GM12865 (cell line): ENCODE data around the gene CMTM5.
A peak's percentile ranks its signal among the peaks of the same experiment; 100 is the strongest.

Source experiments
- DNase-seq: peaks from one replicate; pipeline ENCODE4 v3.0.0; 2010; ENCODE audit warnings: low read depth
- H3K4me3 ChIP-seq: 2 replicates; pipeline ENCODE4 v1.5.1; 2011; ENCODE audit warnings: mild to moderate bottlenecking, low read depth, low read length, control low read depth
- TF ChIP-seq, protein P1 (sequence below): IDR thresholded peaks from 2 replicates; pipeline ENCODE4 v1.5.1; 2011; ENCODE audit warnings: low read length, control low read depth, low read depth, inconsistent platforms; ENCODE audit not compliant: insufficient read depth; ENCODE audit errors: missing control alignments

The CMTM5 gene

DNA sequence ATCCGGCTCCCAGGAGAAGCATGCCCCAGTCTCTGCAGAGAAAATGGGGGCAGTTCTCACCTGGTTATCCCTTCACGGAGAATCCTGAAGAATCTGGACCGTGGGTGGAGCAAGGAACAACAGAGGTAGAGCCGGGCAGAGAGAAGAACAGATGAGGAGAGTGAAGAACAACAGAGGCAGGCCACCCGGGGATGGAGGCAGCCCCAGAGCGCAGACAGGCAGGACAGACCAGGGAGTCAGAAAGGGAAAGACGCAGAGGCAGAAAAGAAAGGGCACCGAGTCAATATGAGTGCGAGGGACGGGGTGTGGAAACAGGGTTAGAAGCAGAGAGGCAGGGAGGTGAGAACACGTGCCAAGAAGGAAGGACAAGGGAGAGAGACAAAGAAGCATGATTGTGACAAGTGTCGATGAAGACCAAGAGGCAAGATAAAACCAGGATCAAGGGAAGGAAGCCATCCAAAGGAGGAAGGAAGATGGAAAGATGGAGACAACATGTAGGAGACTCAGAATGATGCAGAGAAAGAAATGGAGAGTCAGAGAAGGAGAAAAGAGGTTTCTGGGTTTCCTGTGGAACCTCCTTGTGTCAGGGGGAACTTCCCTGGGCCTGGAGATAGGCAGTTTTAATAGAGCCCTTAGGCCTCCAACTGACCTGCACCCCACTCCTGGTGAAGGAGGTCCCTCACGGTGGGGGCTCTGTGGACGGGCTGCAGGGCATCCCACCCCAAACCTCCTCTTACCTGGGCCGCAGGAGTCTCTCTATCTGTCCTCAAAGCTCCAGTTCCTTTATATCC lies 30.9 kb downstream of the CMTM5 start, which contains the start of gene MYH6:
Gene MYH6 (minus strand): TSS at position 758 of the 791 bp plus-strand sequence. CDS start 1,050 bp downstream, outside the sequence.
- H3K4me3 ChIP-seq, result no peak within 1 kb of the TSS
- TF ChIP-seq, protein P1, sequence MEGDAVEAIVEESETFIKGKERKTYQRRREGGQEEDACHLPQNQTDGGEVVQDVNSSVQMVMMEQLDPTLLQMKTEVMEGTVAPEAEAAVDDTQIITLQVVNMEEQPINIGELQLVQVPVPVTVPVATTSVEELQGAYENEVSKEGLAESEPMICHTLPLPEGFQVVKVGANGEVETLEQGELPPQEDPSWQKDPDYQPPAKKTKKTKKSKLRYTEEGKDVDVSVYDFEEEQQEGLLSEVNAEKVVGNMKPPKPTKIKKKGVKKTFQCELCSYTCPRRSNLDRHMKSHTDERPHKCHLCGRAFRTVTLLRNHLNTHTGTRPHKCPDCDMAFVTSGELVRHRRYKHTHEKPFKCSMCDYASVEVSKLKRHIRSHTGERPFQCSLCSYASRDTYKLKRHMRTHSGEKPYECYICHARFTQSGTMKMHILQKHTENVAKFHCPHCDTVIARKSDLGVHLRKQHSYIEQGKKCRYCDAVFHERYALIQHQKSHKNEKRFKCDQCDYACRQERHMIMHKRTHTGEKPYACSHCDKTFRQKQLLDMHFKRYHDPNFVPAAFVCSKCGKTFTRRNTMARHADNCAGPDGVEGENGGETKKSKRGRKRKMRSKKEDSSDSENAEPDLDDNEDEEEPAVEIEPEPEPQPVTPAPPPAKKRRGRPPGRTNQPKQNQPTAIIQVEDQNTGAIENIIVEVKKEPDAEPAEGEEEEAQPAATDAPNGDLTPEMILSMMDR, result no peak
- no peak for DNase-seq

DNA sequence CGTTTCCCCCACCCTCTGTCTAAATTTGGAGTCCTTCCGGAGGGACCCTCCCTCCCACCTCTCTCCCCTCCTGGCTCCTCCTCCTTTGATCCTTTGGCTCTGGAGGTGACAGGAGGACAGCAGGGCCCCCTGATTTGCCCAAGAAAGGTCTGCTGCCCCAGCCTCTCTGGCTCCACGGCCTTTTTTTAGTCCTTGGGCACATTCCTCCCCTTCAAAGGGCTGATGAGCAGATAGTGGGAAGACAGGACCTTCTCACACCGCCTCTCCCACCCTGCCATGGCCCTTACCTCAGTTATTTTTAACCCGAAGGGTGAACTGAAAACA lies 31.4 kb downstream of the CMTM5 start:
- no peak overlapping the region for H3K4me3 ChIP-seq
- TF ChIP-seq, protein P1, result no peak
- no peak for DNase-seq

DNA sequence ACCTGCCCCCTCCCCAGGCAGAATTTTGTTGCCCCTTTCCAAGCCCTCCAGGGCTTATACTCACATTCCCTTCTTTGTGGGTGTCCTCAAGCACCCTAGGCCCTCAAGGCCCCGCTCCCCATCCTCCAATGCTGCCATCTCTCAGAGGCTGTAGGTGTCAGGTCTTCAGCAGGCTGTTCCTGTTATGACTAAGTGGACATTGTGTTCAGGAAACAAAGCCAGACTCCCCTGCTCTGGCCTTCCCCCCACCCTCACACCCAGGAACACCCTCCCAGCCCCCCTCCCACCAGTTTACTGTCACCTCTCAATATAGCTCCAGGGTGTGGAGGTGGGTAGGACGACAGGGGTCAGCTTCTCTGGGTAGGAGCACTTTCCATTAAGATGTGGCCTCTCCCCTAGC lies 32.6 kb downstream of the CMTM5 start:
- no peak overlapping the region for H3K4me3 ChIP-seq
- TF ChIP-seq, protein P1, result no peak
- peak; percentile 17 for DNase-seq

DNA sequence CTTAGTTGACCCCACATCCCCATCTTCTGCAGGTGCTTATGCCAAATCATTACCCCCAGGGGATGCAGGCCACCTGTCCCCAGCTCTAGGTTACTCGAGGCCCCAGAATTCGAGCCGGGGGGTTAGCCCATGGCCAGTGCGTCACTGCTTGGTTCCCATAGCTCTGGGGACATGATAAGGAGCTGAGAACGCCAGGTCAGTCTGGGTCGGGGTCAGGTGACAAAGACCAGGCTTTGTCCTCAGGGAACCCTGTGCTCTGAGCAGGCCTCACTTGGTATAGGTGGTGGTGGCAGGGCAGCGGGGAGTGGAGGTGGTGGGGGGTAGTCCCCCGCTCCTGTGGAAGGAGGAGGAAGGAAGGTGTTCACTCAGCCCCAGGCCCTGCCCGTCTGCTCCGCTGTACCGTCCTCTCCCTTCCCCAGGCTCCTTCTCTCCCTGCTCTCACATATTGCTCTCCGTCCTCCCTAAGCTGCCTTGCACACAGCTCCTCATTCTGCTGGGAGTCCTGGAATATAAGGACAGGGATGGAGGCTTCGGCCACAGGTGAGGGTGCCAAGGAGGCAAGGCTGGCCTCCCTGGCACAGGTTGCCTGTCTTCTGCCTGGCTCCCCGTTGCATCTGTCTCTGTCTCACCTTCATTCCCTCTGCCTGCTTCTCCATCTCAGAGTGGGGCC lies 33.3 kb downstream of the CMTM5 start:
- no peak overlapping the region for H3K4me3 ChIP-seq
- TF ChIP-seq, protein P1, result no peak

DNA sequence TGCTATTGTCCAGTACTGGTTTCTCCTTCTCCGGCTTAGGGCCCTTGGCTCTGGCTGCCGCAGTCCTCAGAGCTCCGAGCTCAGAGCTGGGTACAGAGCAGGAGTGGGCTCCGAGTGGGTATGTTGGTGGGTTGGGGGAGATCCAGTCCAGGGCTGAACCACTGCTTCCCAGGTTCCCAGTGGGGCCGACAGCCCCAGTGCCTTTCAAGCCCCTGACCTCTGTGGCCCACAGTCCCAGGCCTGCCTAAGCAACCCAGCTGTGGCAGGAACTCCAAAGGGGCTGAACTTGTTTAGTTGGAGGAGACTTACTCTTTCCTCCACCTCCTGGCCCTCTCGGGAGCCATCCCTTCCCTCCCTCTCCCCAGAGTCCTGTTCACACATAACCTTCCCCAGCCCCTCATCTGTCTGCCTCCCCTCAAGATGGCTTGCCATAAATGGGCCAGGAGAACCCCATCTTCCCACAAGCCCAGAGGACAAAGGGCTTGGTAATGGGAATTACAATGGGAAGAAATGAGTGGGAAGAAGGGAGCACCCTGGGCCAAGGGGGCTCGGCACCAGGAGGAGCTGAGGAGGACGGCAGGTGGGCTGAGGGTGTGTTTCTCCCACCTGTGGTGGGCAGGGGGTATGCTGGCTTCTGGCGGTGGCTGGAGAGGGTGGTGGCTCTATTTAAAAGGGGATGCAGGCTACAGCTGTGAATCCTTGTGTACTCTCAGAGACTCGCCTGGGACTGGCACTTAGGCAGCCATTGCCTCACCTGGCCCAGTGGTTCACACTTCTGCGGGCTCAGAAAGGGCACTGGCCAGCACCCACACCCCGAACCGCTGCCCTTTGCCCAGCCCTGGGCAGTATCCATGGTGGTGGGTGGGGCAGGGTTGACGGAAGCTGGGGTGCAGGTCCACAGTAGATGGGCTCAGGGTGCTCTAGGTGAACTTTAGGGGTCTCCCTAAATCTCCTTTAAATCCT lies 35.0 kb downstream of the CMTM5 start:
- no peak for DNase-seq
- TF ChIP-seq, protein P1, result no peak
- H3K4me3 ChIP-seq, result no peak overlapping the region

More for the DNA sequence above, 33.3 kb downstream of the CMTM5 start:
- no peak for DNase-seq

DNA sequence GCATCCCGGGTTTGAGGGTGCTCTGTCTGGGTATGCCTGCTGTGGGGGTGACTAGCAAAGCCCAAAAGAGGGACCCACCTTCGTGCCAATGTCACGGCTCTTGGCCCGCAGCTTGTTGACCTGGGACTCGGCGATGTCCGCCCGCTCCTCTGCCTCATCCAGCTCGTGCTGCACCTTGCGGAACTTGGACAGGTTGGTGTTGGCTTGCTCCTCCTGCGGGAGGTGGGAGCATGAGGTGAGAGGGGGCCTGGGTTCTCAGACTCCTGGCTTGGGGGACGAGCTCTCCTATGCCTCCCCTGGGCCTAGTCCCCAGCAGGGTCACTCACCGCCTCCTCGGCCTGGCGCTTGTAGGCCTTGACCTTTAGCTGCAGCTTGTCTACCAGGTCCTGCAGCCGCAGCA lies 36.8 kb downstream of the CMTM5 start:
- no peak for DNase-seq
- TF ChIP-seq, protein P1, result no peak
- H3K4me3 ChIP-seq, result no peak overlapping the region
